HG03378 (cell line): ENCODE measurements around the gene TRIM7.
"Not testable (repeated sequence)": the region's sequence is repeated elsewhere in the genome, so short reads cannot be mapped to it uniquely, and the experiment has no call there.

Experiments used
- ATAC-seq: cut with Tn5 transposase; IDR thresholded peaks from one replicate; pipeline ENCODE4 v1.9.1; 2021; ENCODE audit warnings: mild to moderate bottlenecking, moderate library complexity; ENCODE audit not compliant: unreplicated experiment

TRIM7 gene

DNA sequence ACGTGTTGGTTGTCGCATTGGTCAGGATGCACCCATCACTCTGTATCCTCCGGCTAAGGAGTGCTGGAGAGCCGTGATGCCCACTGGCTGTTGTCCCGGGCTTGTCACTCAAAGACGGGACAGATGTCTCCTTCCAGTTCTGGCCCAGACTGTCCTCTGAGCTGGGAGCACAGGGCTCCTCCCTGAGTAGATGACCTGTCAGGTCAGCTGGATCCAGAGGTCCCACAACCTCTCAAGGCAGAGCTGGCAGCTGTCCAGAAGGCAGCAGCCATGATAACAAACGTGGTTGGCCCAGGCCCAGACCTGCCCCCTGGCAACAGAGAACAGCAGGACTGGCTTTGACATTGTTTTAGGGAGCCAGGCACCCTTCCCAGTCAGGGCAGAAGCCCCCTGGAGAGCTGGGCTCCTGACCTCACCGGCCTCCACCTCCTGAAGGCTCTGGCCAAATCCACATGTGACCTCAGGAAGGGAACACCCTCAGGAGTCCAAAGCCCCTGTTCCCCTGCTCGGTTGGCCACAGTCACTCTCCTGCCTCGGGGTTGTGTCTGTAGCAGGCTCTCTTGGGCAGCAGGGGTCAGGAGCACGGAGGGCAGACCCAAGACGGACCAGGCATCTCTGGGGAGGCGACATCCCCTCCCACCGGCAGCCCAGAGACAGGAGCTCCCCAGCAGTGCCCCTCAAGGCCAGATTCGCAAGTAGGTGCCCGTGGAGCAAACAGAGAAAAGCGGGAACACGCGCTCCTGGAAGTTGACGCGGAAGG is 10.3 kb downstream of the TRIM7 start:
- no peak for ATAC-seq

GRCh38 chr5:181193656-181194055 is 11.3 kb downstream of the TRIM7 start:
- no peak for ATAC-seq

- no peak for ATAC-seq
These were observed 12.5 kb downstream of the TRIM7 start for GRCh38 chr5:181192337-181193046.

- peak; percentile 41 for ATAC-seq
These were observed 13.3 kb downstream of the TRIM7 start for GRCh38 chr5:181191526-181192336.

GRCh38 chr5:181190711-181191525 is 14.1 kb downstream of the TRIM7 start:
- ATAC-seq = no peak

DNA sequence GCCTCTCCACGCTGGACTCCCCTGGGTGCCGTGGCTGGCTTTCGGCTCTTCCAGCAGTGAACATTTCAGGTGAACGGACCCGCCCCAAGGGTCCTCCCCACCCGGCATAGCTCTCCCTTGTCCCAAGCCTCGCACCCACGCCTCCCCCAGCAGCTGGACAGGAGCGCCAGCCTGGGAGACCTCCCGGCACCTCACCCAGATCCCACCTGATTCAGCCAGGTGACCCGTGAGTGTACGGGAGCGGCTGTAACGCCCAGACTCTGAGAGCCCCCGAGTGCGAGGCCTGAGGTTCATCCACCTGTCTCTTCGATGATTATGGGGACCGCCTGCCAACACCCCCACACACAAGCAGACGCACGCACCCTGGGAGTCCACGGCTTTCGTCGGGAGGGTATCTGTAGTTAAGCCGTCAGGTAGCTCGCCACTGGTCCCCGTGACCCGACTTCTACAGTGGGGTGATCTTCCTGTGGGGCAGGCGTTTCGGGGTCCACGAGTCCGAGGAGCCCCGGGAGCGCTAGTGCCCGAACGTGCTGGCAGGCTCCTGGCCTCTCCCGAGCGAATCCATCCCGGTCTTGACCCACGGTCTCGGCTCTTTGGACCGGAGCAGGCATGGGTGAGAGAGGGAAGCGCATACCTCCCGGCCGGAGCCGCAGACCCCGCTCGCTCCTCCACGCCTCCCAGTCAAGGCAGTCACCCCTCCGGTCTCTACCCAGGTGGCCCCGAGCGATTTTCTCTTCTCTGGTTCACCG is 14.9 kb downstream of the TRIM7 start:
- no peak for ATAC-seq

- no peak for ATAC-seq
These were observed 15.5 kb downstream of the TRIM7 start for GRCh38 chr5:181189363-181189961.

- peak; percentile 18 for ATAC-seq
These were observed 16.2 kb downstream of the TRIM7 start for GRCh38 chr5:181188700-181189362.

DNA sequence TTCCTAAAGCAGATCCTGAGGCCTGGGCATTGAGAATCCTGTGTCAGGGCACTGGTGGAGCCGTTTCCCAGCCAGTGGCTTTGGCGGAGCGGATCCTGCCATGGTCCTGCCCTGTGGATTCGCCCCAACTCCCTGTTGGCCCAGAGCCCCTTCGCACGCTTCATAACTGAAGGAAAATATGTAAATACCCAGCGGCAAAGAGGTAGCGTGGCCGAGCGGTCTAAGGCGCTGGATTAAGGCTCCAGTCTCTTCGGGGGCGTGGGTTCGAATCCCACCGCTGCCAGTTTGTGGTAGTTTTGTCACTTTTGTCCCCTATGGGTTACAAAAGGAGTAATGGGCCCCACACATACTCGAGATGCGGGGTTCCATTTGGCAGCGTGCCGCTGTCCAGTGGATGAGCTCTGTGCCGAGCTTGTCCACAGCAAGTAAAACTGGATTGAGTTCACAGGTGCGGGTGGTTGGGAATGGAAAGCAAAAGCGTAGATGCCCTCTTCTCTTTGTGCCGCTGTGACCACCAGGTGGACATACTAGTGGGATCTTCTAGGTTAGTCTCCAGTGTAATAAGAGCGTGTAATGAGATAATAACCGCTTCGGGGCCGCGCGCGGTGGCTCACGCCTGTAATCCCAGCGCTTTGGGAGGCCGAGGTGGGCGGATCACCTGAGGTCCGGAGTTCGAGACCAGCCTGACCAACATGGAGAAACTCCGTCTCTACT is 17.3 kb downstream of the TRIM7 start:
- ATAC-seq = no peak

- ATAC-seq = no peak
These were observed 18.0 kb downstream of the TRIM7 start for GRCh38 chr5:181186986-181187499.

DNA sequence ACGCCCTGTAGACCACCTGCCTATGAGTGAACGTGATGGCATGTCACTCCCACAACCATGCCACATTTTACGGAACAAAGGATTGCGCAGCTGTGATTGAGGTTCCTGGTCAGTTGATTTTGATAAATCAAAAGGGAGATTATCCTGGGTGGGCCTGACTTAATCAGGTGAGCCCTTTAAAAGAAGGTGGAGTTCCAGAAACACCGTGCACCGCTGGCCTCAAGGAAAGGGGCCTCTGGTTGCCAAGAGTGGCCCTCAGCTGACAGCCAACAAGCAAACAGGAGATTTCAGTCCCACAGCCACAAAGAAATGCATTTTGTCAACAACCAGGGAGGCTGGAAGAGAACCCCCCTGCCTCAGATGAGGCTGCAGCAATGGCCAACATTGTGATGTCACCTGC is 19.0 kb downstream of the TRIM7 start:
- ATAC-seq = no peak

DNA sequence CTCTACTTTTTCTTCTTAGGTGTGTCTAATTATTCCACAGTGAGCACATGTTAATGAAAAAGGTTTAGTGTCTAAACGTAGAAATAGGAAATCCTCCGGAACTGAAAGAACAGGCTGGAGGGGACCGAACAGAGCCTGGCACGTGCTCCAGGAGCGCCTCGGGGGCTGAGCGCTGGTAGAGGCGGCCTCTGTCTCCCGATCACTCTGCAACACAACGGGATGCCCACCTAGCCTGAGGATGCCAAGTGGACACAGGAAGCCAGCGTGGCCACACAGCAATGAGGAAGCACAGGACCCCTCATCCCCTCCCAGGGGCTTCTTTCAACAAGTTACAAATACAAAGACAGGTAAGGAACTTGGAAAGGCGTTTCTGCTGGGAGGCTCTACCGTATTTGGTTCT is 19.4 kb downstream of the TRIM7 start:
- ATAC-seq = no peak

GRCh38 chr5:181184845-181185216 is 20.2 kb downstream of the TRIM7 start:
- ATAC-seq = no peak

GRCh38 chr5:181182651-181183050 is 22.3 kb downstream of the TRIM7 start:
- ATAC-seq = no peak

GRCh38 chr5:181181650-181182565 is 23.1 kb downstream of the TRIM7 start:
- peak; percentile 56 for ATAC-seq

DNA sequence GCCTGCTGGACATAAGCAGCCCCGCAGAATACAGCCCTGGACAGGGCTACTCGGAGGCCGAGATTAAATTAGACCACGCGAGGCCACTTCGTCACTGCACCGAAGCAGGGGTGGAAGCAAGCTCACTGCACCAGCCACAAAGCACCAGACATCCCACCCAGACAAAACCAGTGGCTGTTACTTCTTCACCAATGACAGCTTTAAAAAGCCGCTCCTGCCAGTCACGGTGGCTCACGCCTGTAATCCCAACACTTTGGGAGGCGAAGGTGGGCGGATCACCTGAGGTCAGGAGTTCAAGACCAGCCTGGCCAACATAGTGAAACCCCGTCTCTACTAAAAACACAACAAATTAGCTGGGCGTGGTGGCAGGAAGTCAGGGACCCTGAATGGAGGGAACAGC is 27.4 kb downstream of the TRIM7 start:
- ATAC-seq = not testable (repeated sequence)

GRCh38 chr5:181176254-181176952 is 28.6 kb downstream of the TRIM7 start:
- no peak for ATAC-seq
